K562 (cell line): Measurements from ENCODE around the gene ZNF467. TPM values are rescaled to one million over a fixed set of nuclear protein-coding genes. Genes with fewer than 3 reads are reported as not detected.
A peak's percentile ranks its signal among the peaks of the same experiment; 100 is the strongest.

ENCODE experiments used
- CEBPZ ChIP-seq: fragments of 150-350 bp; IDR thresholded peaks from 2 replicates; pipeline ENCODE4 v1.6.1; 2014; ENCODE audit warnings: low read depth, mild to moderate bottlenecking, low read length, borderline replicate concordance
- FIP1L1 ChIP-seq: fragments of 200-400 bp; formaldehyde crosslinking; IDR thresholded peaks from 2 replicates; pipeline ENCODE4 v1.6.1; 2018; ENCODE audit warnings: mild to moderate bottlenecking, low read depth, low read length; ENCODE audit not compliant: poor library complexity, severe bottlenecking
- GATA2 ChIP-seq: sonication (generic); formaldehyde crosslinking; IDR thresholded peaks from 2 replicates; pipeline ENCODE4 v1.4.0; 2020; ENCODE audit warnings: mild to moderate bottlenecking, missing genetic modification reagents
- NONO ChIP-seq, 2 experiments: fragments of 200-400 bp in 1 of 2; fragments of 450-650 bp in 1 of 2; formaldehyde crosslinking in 1 of 2; IDR thresholded peaks; 2 replicates each; pipeline ENCODE4 v1.6.1; 2017; ENCODE audit warnings: low read depth in 2 of 2, mild to moderate bottlenecking in 2 of 2, moderate library complexity in 2 of 2, low read length in 1 of 2
- NR0B1 ChIP-seq: fragments of 450-650 bp; IDR thresholded peaks from one replicate; pipeline ENCODE4 v1.6.1; 2018; ENCODE audit warnings: mild to moderate bottlenecking, moderate library complexity; ENCODE audit not compliant: partially characterized antibody
- ZNF444 ChIP-seq: fragments of 250-450 bp; sonication (Bioruptor Pico); IDR thresholded peaks from 2 replicates; pipeline ENCODE4 v1.4.0; 2020; ENCODE audit warnings: mild to moderate bottlenecking, moderate library complexity
- ZNF512 ChIP-seq: IDR thresholded peaks from 2 replicates; pipeline ENCODE4 v1.6.1; 2016; ENCODE audit warnings: missing genetic modification characterization, missing compliant biosample characterization
- polyA plus RNA-seq, 8 experiments: library from polyadenylated mRNA; depleted of rRNA in 4 of 8; stranded (reverse) in 5 of 8; unstranded in 3 of 8; fragments of >200 nt; fragmentation: Nextera tagmentation in 2 of 8; fragmentation: Illumina TruSeq in 1 of 8; extraction: Ambion mirVana in 2 of 8; extraction: Trizol in 1 of 8; gene quantifications; 2 replicates each; pipeline versions ENCODE4 v1.2.1 to v1.2.3, GENCODE V29; 2011 to 2014; ENCODE audit warnings: inconsistent platforms in 1 of 8, missing spikeins in 1 of 8
- total RNA-seq, 7 experiments: library from RNA; depleted of rRNA in 6 of 7; stranded (reverse); fragments of >200 nt in 6 of 7; fragmentation: Illumina TruSeq in 2 of 7; extraction: Trizol in 2 of 7; gene quantifications; 2 replicates each; pipeline versions ENCODE4 v1.2.1 to v1.2.3, GENCODE V29; 2011 to 2021; ENCODE audit warnings: low replicate concordance in 1 of 7

ZNF467 gene
- total and polyA plus RNA-seq, 9 of the 15 experiments (the other 6 are each of a cell fraction or from before 2014, with no cell fraction given) = 0.32 to 14.2 (median 1.7) TPM

- no peak for TF ChIP-seq ZNF512
- no peak for TF ChIP-seq NR0B1
- no peak for TF ChIP-seq GATA2 (CRISPR knock-in tag)
- TF ChIP-seq ZNF444 = no peak
- no peak for TF ChIP-seq FIP1L1
- TF ChIP-seq NONO (IDR thresholded peaks at IDR 0.05; ENCODE audit: low read depth in 2 of 2, low read length in 1 of 2) = 0 out of 4 replicates have a peak, but pooled peaks of 1 of the 2 experiments have one; percentile 64
- no peak for TF ChIP-seq CEBPZ
These were observed 16.8 kb upstream of the ZNF467 start (continued) for GRCh38 chr7:149790146-149790548.
